Stomach (tissue), 9 donors: Measurements from ENCODE around the gene SPATA31D3. TPM values are rescaled to one million over a fixed set of nuclear protein-coding genes. Genes with fewer than 3 reads are reported as not detected.

Experiments used
- DNase-seq, 2 donors: peaks; one replicate each; pipeline versions ENCODE4 v3.0.0 to v3.0.0-alpha.2; 2013 to 2019
- H3K27ac ChIP-seq, 5 donors: fragments of 200-600 bp in 4 of 5; sonication (generic) in 4 of 5; one replicate each; pipeline ENCODE4 v1.5.1; 2013 to 2019; ENCODE audit warnings: mild to moderate bottlenecking in 1 of 5, moderate library complexity in 1 of 5
- H3K27me3 ChIP-seq, 3 donors: fragments of 200-600 bp; sonication (generic); one replicate each; pipeline ENCODE4 v1.5.1; 2017 to 2019; ENCODE audit warnings: mixed run types in 1 of 3
- H3K36me3 ChIP-seq, 4 donors: fragments of 200-600 bp; sonication (generic); 1 replicate in 3 of 4; 2 replicates in 1 of 4; pipeline ENCODE4 v1.5.1; 2016 to 2019
- H3K4me1 ChIP-seq, 4 donors: fragments of 200-600 bp; sonication (generic); one replicate each; pipeline ENCODE4 v1.5.1; 2016 to 2019
- H3K4me3 ChIP-seq, 4 donors: fragments of 200-600 bp; sonication (generic) in 3 of 4; one replicate each; pipeline ENCODE4 v1.5.1; 2016 to 2019; ENCODE audit warnings: mild to moderate bottlenecking in 1 of 4
- H3K9me3 ChIP-seq, 4 donors: fragments of 200-600 bp; sonication (generic); one replicate each; pipeline ENCODE4 v1.5.1; 2016 to 2019
- EP300 ChIP-seq: sonication (generic); formaldehyde crosslinking; IDR thresholded peaks from one replicate; pipeline ENCODE4 v1.6.1; 2017; ENCODE audit warnings: antibody characterized with exemption
- POLR2A ChIP-seq, 4 donors: fragments of 450-650 bp; IDR thresholded peaks; one replicate each; pipeline ENCODE4 v1.6.1; 2016; ENCODE audit warnings: antibody characterized with exemption in 4 of 4, control low read depth in 2 of 4, mild to moderate bottlenecking in 1 of 4, moderate library complexity in 1 of 4
- POLR2AphosphoS5 ChIP-seq, 3 donors: sonication (generic); formaldehyde crosslinking; IDR thresholded peaks; one replicate each; pipeline ENCODE4 v1.6.1; 2016; ENCODE audit warnings: antibody characterized with exemption in 3 of 3
- WGBS, 5 donors: extraction: QIAGEN DNeasy Blood & Tissue Kit in 3 of 5; methylation state at CpG; one replicate each; pipeline versions ENCODE4 v1.1.5 to v1.1.7; 2013 to 2018; 5-methylcytosine and 5-hydroxymethylcytosine counted together
- intact Hi-C: fragments of 100-400 bp; cut with DNase I; formaldehyde crosslinking; loops from one replicate; pipeline ENCODE4 v1.15.1; 2023; ENCODE audit warnings: low total_unique reads
- polyA plus RNA-seq, 3 donors: library from polyadenylated mRNA; stranded (reverse); fragments of 200-250 nt; gene quantifications; one replicate each; pipeline ENCODE4 v1.2.3, GENCODE V29; 2013
- total RNA-seq, 5 donors: library from RNA; depleted of rRNA; stranded (reverse); fragments of >200 nt; gene quantifications; one replicate each; pipeline versions ENCODE4 v1.1.0 to v1.2.3, GENCODE V29; 2014 to 2016
- TF ChIP-seq, protein P1 (sequence below), 7 experiments: fragments of 450-650 bp in 4 of 7; fragments of 200-600 bp in 3 of 7; sonication (generic) in 3 of 7; IDR thresholded peaks; one replicate each; pipeline ENCODE4 v1.5.1; 2016 to 2019; ENCODE audit warnings: antibody characterized with exemption in 7 of 7, control low read depth in 2 of 7, mild to moderate bottlenecking in 1 of 7
- donor health status: healthy with polysubstance abuse.
- donor health status: Bipolar disorder and iron deficiency.
- donor health status: healthy.

Gene SPATA31D3
- total and polyA plus RNA-seq, 8 donors: not detected

DNA sequence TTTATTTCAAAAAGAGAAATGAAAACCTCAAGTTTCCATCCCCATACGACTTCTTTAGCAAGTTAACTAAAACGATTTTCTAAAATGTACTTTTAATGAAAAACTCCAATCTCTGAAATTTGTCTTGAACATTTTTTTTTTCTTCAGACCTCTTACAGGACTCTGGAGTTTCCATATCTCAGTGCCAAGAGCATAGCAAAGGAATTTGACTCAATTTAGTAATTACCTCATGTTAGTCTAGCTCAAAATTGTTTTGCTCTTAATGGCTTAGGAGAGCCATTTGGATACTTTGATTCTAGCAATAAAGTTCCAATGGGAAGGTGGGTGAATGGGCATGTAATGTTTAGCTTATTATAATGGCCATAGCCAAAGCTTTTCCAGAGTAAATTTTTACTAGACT lies 41.1 kb upstream of the SPATA31D3 start:
- DNase-seq: peak in 1 of 2 donors; percentile 49
- intact Hi-C loops: no loop called here
- no peaks in the 10 kb centered on the region for H3K9me3 ChIP-seq
- TF ChIP-seq EP300 (no peak), POLR2A (IDR thresholded peaks at IDR 0.05) (no peak), POLR2AphosphoS5 (IDR thresholded peaks at IDR 0.05) (no peak)
- TF ChIP-seq, protein P1, sequence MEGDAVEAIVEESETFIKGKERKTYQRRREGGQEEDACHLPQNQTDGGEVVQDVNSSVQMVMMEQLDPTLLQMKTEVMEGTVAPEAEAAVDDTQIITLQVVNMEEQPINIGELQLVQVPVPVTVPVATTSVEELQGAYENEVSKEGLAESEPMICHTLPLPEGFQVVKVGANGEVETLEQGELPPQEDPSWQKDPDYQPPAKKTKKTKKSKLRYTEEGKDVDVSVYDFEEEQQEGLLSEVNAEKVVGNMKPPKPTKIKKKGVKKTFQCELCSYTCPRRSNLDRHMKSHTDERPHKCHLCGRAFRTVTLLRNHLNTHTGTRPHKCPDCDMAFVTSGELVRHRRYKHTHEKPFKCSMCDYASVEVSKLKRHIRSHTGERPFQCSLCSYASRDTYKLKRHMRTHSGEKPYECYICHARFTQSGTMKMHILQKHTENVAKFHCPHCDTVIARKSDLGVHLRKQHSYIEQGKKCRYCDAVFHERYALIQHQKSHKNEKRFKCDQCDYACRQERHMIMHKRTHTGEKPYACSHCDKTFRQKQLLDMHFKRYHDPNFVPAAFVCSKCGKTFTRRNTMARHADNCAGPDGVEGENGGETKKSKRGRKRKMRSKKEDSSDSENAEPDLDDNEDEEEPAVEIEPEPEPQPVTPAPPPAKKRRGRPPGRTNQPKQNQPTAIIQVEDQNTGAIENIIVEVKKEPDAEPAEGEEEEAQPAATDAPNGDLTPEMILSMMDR (IDR thresholded peaks at IDR 0.05): no peak
- no peak overlapping the region for H3K4me3 ChIP-seq
- WGBS, 5 donors: 68 to 89% (median 87%) methylated on average over 2 of the region's 2 CpGs
- H3K27me3 ChIP-seq: no peaks in the 10 kb centered on the region
- H3K4me1 ChIP-seq: no peaks in the 10 kb centered on the region
- no peaks in the 10 kb centered on the region for H3K36me3 ChIP-seq
- no peak overlapping the region for H3K27ac ChIP-seq

DNA sequence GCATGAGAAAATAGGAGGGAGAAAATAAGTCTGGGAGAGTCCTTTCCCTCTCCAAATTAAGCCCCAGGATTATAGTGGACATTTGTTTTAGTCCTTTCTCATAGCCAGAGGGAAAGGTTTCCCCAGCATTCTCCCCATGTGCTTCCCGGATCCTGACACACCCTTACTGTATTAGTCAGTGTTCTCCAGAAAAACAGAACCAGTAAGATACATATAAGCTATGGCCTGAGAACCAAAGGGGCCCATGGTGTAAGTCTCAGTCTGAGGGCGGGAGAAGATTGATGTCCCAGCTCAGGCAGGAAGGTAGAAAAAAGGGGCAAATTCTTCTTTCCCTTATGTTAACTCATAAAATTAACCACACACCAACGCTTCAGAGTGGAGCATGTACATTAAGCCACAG lies 40.7 kb upstream of the SPATA31D3 start:
- peak in 1 of 2 donors; percentile 18 for DNase-seq
- intact Hi-C loops: no loop called here
- H3K27ac ChIP-seq: no peak overlapping the region
- no peaks in the 10 kb centered on the region for H3K9me3 ChIP-seq
- no peaks in the 10 kb centered on the region for H3K4me1 ChIP-seq
- no peaks in the 10 kb centered on the region for H3K36me3 ChIP-seq
- no peaks in the 10 kb centered on the region for H3K27me3 ChIP-seq
- TF ChIP-seq, protein P1 (IDR thresholded peaks at IDR 0.05): no peak
- no peak for TF ChIP-seq POLR2AphosphoS5 (IDR thresholded peaks at IDR 0.05)
- TF ChIP-seq POLR2A (IDR thresholded peaks at IDR 0.05): no peak
- TF ChIP-seq EP300: no peak
- 69 to 85% (median 79%) methylated on average over 3 of the region's 3 CpGs for WGBS, 5 donors
- no peak overlapping the region for H3K4me3 ChIP-seq

DNA sequence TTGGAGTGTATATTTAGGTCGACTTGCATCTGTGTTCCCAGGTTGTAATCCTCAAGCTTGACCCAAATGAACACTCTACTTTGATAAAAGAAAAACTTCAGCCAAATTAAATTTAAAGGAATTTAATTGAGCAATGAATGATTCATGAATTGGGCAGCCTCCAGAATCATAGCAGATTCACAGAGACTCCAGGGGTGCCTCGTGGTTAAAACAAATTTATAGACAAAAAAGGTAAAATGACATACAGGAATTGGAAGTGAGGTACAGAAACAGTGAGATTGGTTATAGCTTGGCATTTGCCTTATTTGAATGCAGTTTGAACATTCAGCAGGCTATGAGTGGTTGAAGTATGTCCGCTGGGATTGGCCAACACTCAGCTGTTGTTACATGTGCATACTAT lies 36.6 kb upstream of the SPATA31D3 start:
- H3K27me3 ChIP-seq: no peaks in the 10 kb centered on the region
- 60 to 77% (median 71%) methylated on average over 3 of the region's 3 CpGs for WGBS, 5 donors
- H3K27ac ChIP-seq: no peak overlapping the region
- H3K4me1 ChIP-seq: no peaks in the 10 kb centered on the region
- no peaks in the 10 kb centered on the region for H3K9me3 ChIP-seq
- intact Hi-C loops: no loop called here
- no peaks in the 10 kb centered on the region for H3K36me3 ChIP-seq
- no peak overlapping the region for H3K4me3 ChIP-seq
- DNase-seq: no peak
- TF ChIP-seq POLR2A (IDR thresholded peaks at IDR 0.05) (no peak), POLR2AphosphoS5 (IDR thresholded peaks at IDR 0.05) (no peak), EP300 (no peak)
- TF ChIP-seq, protein P1 (IDR thresholded peaks at IDR 0.05): no peak

DNA sequence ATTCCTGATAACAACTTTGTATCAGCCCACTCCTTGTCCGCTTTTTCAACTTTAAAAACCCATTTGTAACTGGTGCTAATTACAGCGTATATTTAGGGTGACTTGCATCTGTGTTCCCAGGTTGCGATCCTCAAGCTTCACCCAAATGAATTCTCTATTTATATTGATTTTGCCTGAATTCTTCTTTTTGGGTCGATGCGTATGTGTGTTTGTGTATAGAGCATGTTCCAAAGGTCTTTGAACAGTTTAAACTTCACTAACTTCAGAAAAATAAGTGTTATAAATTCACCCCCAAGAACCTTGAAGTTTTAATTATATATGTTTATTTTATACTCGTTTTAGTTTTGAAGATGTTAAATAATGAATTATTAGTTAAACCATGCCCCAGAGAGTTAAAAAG lies 31.2 kb upstream of the SPATA31D3 start:
- H3K27ac ChIP-seq: no peak overlapping the region
- H3K4me1 ChIP-seq: no peaks in the 10 kb centered on the region
- DNase-seq: no peak
- WGBS, 5 donors: 83 to 91% (median 88%) methylated on average over 6 of the region's 6 CpGs
- H3K4me3 ChIP-seq: no peak overlapping the region
- H3K9me3 ChIP-seq: no peaks in the 10 kb centered on the region
- no peaks in the 10 kb centered on the region for H3K36me3 ChIP-seq
- H3K27me3 ChIP-seq: no peaks in the 10 kb centered on the region
- intact Hi-C loops: no loop called here
- TF ChIP-seq POLR2A (IDR thresholded peaks at IDR 0.05) (no peak), EP300 (no peak), POLR2AphosphoS5 (IDR thresholded peaks at IDR 0.05) (no peak)
- TF ChIP-seq, protein P1 (IDR thresholded peaks at IDR 0.05): no peak
